C4-2B (cell line): ENCODE results near the gene BMP2.

Source experiments
- H3K27ac ChIP-seq: fragments of 450-650 bp; 2 replicates; pipeline ENCODE4 v1.5.1; 2017
- CTCF ChIP-seq: fragments of 450-650 bp; conservative IDR thresholded peaks from 2 replicates; pipeline ENCODE4 v1.5.1; 2017; ENCODE audit warnings: mild to moderate bottlenecking
- ZFX ChIP-seq: fragments of 450-650 bp; IDR thresholded peaks from 2 replicates; pipeline ENCODE4 v1.6.1; 2017

The BMP2 gene

GRCh38 chr20:6784767-6785166, 17.3 kb downstream of the BMP2 start:
- TF ChIP-seq CTCF (no peak), ZFX (no peak)
- no peak overlapping the region for H3K27ac ChIP-seq

GRCh38 chr20:6786548-6786947, 19.1 kb downstream of the BMP2 start:
- no peak overlapping the region for H3K27ac ChIP-seq
- TF ChIP-seq CTCF (no peak), ZFX (no peak)

- TF ChIP-seq CTCF (no peak), ZFX (no peak)
- no peak overlapping the region for H3K27ac ChIP-seq
Measured at GRCh38 chr20:6792789-6793188, 25.3 kb downstream of the BMP2 start.

GRCh38 chr20:6802227-6802626, 34.7 kb downstream of the BMP2 start:
- H3K27ac ChIP-seq, result no peak overlapping the region
- no peak for TF ChIP-seq ZFX
- no peak for TF ChIP-seq CTCF

GRCh38 chr20:6806275-6806674, 38.8 kb downstream of the BMP2 start:
- no peak overlapping the region for H3K27ac ChIP-seq
- TF ChIP-seq CTCF (no peak), ZFX (no peak)

GRCh38 chr20:6811262-6812035, 44.0 kb downstream of the BMP2 start:
- TF ChIP-seq CTCF (no peak), ZFX (no peak)

GRCh38 chr20:6812530-6812929, 45.0 kb downstream of the BMP2 start:
- TF ChIP-seq ZFX (no peak), CTCF (no peak)
- no peak overlapping the region for H3K27ac ChIP-seq

More at GRCh38 chr20:6811262-6812035, 44.0 kb downstream of the BMP2 start:
- H3K27ac ChIP-seq, result no peak overlapping the region
